HL-60 (cell line): Measurements from ENCODE around the gene CCDC97.

Experiments used
- DNase-seq, 2 experiments: peaks; one replicate each; pipeline ENCODE4 v3.0.0-alpha.2; 2010 to 2020; ENCODE audit warnings: low read depth in 1 of 2, low spot score in 1 of 2
- H3K27ac ChIP-seq: fragments of 250-450 bp; sonication (Bioruptor Pico); replicated peaks from 2 replicates; pipeline ENCODE4 v1.5.1; 2020; ENCODE audit warnings: mild to moderate bottlenecking, moderate library complexity
- H3K27me3 ChIP-seq: fragments of 250-450 bp; sonication (Bioruptor Pico); 2 replicates; pipeline ENCODE4 v1.5.1; 2021; ENCODE audit warnings: mild to moderate bottlenecking, moderate library complexity; ENCODE audit not compliant: insufficient read depth, poor library complexity, severe bottlenecking
- H3K4me3 ChIP-seq: replicated peaks from 2 replicates; pipeline ENCODE4 v1.5.1; 2011; ENCODE audit warnings: mild to moderate bottlenecking, control low read depth, low read length; ENCODE audit not compliant: insufficient read depth
- GABPA ChIP-seq: IDR thresholded peaks from 2 replicates; pipeline ENCODE4 v1.6.1; 2012; ENCODE audit warnings: low read depth
- POLR2AphosphoS5 ChIP-seq: IDR thresholded peaks from 2 replicates; pipeline ENCODE4 v1.6.1; 2012; ENCODE audit warnings: low read depth
- SPI1 ChIP-seq: IDR thresholded peaks from 2 replicates; pipeline ENCODE4 v1.6.1; 2012; ENCODE audit warnings: low read depth, mild to moderate bottlenecking, borderline replicate concordance
- TF ChIP-seq, protein P1 (sequence below): IDR thresholded peaks from one replicate; pipeline ENCODE4 v1.5.1; 2011; ENCODE audit warnings: low read length, control low read depth, inconsistent platforms; ENCODE audit not compliant: insufficient read depth
- TF ChIP-seq, protein P2 (sequence below): IDR thresholded peaks from 2 replicates; pipeline ENCODE4 v1.6.1; 2012; ENCODE audit warnings: low read depth; ENCODE audit not compliant: insufficient replicate concordance

The CCDC97 gene

GRCh38 chr19:41319500-41320184 lies 9.7 kb downstream of the CCDC97 start:
- no peak for DNase-seq
- no peak; the same call in 1 of the 2 replicates for TF ChIP-seq POLR2AphosphoS5
- TF ChIP-seq SPI1, result no peak
- TF ChIP-seq, protein P1, sequence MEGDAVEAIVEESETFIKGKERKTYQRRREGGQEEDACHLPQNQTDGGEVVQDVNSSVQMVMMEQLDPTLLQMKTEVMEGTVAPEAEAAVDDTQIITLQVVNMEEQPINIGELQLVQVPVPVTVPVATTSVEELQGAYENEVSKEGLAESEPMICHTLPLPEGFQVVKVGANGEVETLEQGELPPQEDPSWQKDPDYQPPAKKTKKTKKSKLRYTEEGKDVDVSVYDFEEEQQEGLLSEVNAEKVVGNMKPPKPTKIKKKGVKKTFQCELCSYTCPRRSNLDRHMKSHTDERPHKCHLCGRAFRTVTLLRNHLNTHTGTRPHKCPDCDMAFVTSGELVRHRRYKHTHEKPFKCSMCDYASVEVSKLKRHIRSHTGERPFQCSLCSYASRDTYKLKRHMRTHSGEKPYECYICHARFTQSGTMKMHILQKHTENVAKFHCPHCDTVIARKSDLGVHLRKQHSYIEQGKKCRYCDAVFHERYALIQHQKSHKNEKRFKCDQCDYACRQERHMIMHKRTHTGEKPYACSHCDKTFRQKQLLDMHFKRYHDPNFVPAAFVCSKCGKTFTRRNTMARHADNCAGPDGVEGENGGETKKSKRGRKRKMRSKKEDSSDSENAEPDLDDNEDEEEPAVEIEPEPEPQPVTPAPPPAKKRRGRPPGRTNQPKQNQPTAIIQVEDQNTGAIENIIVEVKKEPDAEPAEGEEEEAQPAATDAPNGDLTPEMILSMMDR, result no peak
- TF ChIP-seq GABPA, result no peak
- TF ChIP-seq, protein P2, sequence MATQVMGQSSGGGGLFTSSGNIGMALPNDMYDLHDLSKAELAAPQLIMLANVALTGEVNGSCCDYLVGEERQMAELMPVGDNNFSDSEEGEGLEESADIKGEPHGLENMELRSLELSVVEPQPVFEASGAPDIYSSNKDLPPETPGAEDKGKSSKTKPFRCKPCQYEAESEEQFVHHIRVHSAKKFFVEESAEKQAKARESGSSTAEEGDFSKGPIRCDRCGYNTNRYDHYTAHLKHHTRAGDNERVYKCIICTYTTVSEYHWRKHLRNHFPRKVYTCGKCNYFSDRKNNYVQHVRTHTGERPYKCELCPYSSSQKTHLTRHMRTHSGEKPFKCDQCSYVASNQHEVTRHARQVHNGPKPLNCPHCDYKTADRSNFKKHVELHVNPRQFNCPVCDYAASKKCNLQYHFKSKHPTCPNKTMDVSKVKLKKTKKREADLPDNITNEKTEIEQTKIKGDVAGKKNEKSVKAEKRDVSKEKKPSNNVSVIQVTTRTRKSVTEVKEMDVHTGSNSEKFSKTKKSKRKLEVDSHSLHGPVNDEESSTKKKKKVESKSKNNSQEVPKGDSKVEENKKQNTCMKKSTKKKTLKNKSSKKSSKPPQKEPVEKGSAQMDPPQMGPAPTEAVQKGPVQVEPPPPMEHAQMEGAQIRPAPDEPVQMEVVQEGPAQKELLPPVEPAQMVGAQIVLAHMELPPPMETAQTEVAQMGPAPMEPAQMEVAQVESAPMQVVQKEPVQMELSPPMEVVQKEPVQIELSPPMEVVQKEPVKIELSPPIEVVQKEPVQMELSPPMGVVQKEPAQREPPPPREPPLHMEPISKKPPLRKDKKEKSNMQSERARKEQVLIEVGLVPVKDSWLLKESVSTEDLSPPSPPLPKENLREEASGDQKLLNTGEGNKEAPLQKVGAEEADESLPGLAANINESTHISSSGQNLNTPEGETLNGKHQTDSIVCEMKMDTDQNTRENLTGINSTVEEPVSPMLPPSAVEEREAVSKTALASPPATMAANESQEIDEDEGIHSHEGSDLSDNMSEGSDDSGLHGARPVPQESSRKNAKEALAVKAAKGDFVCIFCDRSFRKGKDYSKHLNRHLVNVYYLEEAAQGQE, result no peak
- Histone ChIP-seq H3K27me3 (no peaks in the 10 kb centered on the region), H3K27ac (no peak overlapping the region), H3K4me3 (no peak overlapping the region)

GRCh38 chr19:41320185-41320518 lies 10.2 kb downstream of the CCDC97 start:
- Histone ChIP-seq H3K27ac (no peak overlapping the region), H3K27me3 (no peaks in the 10 kb centered on the region), H3K4me3 (no peak overlapping the region)
- no peak for DNase-seq
- TF ChIP-seq POLR2AphosphoS5 (no peak), GABPA (no peak), SPI1 (no peak)
- TF ChIP-seq, protein P2, result no peak
- TF ChIP-seq, protein P1, result no peak

DNA sequence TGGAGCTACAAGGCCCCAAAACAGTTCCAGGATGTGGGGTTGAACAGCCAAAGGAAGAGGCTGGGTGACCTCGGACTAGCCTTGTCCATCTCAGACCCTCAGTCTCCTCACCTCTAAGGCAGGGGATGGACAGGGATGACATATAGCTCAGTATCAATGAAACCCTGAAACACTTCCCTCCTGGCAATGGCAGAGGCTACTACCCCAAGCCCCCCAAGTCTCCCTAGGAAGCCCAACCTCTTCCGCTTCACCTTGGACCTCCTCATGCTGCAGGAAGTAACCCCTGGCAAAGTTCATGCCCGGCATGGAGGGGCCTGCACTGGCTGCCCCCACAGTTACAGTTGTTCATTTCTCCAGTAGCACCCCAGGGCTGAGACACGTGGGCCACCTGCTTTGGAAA lies 10.6 kb downstream of the CCDC97 start:
- Histone ChIP-seq H3K27me3 (no peaks in the 10 kb centered on the region), H3K4me3 (no peak overlapping the region), H3K27ac (no peak overlapping the region)
- TF ChIP-seq GABPA (no peak), SPI1 (no peak), POLR2AphosphoS5 (no peak)
- TF ChIP-seq, protein P2, result no peak
- TF ChIP-seq, protein P1, result no peak
- no peak for DNase-seq
